OCI-LY7 (cell line): ENCODE data around the gene FAM3B.

ENCODE experiments used
- CTCF ChIP-seq: fragments of 200-600 bp; sonication (generic); conservative IDR thresholded peaks from 2 replicates; pipeline ENCODE4 v1.5.1; 2014; ENCODE audit warnings: mild to moderate bottlenecking, antibody characterized with exemption, low read length, moderate library complexity, mixed read lengths
- EZH2phosphoT487 ChIP-seq: fragments of 200-600 bp; sonication (generic); IDR thresholded peaks from 2 replicates; pipeline ENCODE4 v1.6.1; 2018; ENCODE audit warnings: low read depth, borderline replicate concordance, mild to moderate bottlenecking, mixed run types, antibody characterized with exemption, low read length, moderate library complexity, mixed read lengths

- TF ChIP-seq CTCF (peak; percentile 90), EZH2phosphoT487 (no peak)
Observed at GRCh38 chr21:41283211-41283818, 33.3 kb upstream of the FAM3B start.
